IPS-NIHi7 (cell line): ENCODE data around the gene SLC25A22.

Experiments used
- DNase-seq: peaks from one replicate; pipeline ENCODE4 v3.0.0; 2012; ENCODE audit warnings: mixed read lengths; ENCODE audit errors: extremely low spot score

The SLC25A22 gene

DNA sequence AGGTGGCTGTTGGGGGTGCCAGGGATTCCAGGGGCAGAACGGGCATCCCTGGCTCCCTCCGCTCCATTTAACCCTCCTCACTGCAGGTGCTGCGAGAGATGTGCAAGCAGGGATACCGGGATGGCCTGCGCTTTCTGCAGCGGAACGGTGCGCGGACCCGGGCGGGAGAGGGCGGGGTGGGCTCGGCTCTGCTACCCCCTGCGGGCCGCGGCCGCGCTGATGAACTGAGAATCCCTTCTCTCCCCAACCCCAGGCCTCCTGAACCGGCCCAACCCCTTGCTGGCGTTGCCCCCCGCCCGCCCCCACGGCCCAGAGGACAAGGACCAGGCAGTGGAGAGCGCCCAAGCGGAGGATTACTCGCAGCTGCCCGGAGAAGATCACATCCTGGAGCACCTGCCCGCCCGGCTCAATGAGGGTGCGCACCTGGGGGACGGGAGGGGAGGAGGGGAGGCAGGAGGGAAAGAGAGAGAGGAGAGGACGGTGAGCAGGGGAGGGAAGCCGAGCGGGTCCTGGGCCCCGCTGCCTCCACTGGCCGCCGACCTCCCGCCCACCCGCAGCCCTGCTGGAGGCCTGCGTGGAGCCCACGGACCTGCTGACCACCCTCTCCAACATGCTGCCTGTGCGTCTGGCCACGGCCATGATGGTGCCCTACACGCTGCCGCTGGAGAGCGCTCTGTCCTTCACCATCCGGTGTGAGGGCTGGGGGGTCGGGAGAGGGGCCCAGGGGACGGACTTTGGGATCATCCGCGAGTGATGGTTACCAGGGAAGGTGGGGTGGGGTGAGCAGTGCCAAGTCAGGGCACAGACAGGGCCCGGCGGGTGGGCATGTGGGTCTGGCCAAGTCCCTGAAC lies 25.6 kb upstream of the SLC25A22 start:
- no peak for DNase-seq

DNA sequence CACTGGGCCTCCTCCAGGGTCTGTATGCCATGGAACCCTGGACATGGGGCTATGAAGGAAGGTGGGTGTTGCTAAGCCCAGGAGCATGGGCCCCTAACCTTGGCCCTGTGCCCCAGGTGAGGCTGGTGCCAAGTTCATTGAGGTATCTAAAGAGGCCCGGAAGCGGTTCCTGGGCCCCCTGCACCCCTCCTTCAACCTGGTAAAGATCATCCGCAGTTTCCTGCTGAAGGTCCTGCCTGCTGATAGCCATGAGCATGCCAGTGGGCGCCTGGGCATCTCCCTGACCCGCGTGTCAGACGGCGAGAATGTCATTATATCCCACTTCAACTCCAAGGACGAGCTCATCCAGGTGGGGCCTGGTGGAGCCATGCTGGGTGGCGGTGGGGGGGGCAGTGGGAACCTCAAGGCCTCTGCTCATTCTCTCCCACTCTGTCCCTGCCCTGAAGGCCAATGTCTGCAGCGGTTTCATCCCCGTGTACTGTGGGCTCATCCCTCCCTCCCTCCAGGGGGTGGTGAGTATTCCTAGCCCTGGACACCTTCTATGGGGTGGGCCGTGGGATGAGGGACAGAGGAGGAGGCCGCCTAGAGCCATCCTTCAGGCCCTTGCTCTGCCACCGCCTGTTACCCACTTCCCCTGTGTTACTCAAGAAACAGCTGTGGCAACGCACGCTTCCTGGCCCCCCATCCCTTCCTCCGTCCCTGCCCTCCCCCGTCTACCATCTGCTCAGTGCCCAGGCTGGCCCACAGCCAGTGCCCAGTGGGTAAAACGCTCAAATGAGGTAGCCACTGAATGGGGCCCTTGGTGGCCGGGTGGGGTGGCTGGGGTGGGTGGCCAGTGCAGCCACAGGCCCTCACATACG lies 23.7 kb upstream of the SLC25A22 start:
- no peak for DNase-seq

DNA sequence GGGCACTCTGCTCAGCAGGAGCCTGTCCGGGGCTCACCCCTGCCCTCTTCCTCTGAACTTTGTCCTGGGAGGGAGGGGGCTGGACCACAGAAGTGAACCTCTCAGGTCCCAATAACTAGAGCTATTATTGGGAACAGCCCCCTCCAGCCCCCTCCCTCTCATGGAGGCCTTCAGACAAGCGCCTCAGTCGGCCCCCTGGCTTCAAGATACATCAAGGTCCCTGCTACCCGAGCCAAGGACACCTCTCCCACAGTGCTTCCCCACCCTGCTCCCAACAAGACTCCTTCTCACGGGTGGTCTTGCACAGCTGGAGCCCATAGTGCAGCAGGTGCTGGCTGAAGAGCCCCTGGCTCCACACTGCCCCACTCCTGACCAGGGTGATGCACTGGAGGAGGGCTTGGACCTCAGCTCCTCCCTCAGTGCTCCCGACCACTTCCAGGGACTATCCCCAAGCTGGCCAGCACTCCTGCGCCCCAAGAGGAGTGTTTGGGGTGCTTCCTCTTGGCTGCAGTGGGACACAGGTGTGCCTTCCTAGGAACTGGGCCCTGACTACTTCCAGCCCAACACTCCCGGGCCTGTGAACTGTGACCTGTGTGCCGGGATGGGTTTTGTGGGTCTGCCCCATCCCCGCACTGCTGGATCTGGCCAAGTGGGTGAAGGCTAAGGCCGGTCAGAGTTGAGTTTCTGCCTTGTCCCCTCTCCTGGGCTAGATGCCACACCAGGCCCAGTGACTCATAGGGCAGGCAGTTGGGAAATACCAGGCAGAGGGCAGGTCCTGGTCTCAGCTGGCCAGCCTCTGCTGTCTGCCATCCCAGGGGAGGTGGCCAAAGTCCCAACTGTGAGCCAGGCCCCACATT lies 22.8 kb upstream of the SLC25A22 start:
- no peak for DNase-seq

DNA sequence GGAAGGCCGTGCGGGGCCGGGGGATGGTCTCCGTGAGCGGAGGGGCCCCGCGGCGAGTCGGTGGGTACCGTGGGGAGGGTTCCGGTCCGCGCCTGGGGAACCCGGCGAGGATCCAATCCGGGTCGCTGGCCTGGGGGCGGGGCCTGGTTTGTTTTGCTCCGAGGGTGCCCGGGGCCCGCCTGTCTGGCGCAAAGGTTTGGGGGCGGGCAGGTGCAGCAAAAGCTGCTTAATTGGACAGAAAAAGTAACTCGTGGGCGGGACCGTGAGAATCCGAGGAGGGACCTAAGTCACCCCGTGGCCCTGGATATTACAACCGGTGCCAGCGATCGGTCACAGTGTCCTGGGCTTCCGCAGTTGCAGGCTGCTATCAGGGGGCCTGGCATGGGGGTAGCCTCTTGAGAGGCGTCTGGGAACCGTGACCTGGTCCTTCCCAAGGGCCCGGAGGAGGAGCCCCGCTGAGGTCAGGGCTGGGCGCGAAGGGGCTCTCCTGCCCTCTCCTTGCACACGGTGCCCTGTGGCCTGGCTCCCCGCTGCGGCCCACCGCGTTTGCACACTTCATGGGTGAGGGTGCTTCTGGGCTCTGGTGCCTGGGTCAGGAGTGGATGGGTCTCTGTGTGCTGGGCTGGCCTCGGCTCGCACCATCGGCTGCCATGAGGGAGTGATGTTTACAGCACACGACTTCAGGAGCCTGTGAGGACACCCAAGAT lies 22.0 kb upstream of the SLC25A22 start:
- peak; percentile 62 for DNase-seq

DNA sequence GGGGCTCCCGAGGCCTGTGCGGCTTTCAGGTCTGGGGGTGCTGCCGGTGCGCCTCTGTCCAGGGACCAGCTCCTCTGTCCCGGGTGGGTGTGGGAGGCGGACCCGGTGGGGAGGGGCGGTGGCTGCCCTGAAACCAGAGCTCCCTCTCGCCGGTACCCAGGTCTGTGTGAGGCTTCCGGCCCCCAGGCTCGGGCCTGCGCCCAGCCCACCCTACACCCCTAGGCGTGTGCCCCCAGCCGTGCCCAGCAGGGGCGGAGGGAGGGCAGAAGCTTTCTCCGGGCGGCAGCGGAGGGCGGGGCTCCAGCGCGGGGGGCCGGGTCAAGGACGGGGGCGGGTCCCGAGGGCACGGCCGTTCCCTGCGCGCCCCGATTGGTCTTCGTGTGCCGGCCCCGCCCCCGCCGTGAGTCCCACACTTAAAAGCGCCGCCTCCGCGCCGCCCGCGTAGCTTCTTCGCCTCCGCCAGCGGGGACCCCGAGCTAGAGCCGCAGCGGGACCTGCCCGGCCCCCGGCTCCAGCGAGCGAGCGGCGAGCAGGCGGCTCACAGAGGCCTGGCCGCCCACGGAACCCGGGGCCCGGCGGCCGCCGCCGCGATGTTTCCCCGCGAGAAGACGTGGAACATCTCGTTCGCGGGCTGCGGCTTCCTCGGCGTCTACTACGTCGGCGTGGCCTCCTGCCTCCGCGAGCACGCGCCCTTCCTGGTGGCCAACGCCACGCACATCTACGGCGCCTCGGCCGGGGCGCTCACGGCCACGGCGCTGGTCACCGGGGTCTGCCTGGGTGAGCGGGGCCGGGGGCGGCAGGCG lies 21.2 kb upstream of the SLC25A22 start:
- peak; percentile 88 for DNase-seq

DNA sequence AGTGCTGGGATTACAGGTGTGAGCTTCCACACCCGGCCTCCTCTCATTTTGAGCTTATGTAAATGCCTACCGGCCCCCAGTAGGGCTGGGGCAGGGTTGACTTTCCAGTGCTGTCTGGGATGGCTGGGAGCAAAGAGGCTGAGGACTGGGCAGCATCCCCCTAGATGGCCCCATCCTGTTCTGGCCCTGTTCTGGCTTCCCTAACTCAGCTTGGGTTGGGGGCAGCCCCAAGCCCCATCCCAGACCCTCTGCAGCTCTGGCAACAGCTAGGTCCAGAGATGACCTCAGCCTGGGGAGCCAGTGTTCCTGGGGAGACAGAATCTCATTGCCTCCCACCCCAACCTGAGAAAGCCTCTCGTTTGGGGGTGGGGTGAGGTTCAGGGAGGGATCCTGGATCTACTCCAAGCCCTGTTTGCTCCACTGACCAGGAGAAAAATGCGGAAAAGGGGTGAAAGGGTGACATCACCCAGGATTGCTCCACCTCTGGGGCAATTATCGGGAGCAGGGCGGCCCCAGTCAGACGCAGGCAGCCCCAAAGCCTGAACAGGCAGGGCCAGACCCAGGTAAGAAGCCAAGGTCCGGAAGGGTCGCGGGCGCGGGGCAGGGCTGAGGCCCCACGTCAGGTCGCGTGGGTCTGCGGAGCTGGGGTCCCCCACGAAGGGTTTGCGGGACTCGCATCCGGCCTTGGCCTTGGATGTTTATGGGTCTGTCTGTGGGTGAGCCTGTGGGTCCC lies 20.5 kb upstream of the SLC25A22 start, which contains the start of gene PNPLA2:
TSS of gene PNPLA2 (plus strand) at position 519 of the 733 bp plus-strand sequence. CDS start 805 bp downstream, outside the sequence.
- DNase-seq: no peak

DNA sequence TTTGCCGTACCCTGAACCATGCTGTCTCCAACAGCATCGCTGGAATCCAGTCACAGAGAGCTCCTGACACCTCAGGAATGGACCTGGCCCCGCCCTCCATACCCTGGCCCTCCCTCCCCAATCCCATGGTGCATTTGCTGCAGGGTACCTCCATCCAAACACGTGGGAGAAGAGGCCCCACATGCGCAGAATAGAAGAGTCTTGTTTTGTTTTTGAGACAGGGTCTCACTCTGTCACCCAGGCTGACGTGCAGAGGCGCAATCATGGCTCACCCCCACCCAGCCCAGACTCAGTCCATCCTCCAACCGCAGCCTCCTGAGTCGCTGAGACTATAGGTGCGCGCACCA lies 18.3 kb upstream of the SLC25A22 start:
- no peak for DNase-seq

DNA sequence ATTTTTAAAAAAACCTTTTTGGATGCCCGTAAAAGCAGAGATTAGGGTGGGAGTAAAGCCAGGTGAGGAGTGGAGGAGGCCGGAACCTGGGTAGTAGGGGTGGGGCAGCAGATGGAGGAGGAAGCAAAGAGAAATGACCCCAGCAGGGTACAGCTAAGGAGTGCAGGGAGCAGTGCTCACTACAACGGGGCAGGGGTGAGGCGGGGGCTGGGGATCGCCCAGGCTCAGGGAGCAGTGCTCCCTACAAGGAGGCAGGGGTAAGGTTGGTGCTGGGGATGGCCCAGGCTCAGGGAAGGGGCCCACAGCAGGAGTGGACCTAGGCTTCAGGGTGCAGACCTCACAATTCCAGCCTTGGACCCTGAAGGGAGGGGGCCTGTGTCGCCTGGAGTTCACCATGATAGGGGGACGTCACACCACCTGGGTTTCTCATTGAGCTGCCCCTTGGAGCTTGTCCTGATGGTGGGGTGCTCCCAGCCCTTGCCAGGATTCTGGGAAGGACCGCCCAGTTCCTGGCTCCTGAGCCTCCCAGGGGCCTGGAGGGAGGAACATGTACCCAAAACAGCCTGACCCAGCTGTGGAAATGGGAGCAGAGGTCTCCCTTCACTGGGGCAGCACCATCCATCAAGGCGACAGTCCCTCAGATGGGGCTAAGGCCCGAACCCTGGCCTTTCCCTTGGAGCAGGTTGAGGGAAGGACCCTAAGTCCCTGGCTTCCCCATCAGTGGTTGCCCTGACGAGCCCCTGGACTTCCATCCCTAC lies 17.8 kb upstream of the SLC25A22 start:
- DNase-seq: no peak

DNA sequence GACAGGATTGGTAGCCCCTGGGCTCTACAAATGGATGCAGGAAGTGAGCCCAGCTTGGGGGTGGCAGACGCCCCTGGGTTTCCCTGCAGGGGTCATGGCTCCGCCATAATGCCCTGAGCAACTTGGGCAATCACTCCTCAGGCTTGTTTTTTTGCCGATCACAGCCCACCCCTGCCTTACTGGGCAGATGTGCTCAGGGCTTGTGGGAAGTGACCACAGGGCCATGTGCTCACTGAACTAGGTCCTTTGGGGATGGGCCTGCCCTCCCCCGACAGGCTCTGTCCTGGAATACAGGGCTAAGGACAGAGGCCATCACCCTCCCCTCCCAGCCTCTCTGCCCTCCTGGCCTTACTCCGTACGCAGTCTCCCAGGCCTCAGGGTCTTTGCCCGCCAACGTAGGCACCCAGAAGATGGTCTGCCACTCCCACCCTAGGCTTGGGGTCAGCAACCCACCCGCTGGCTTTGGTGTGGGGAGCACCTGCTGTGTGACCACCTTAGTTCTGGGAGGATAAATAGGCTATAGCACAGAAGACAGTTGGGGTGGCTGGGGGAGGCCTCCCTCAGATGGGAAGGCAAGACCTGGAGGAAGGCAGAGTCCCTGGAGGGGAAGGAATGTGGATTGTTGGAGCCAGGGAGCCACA lies 15.5 kb upstream of the SLC25A22 start:
- DNase-seq: no peak

DNA sequence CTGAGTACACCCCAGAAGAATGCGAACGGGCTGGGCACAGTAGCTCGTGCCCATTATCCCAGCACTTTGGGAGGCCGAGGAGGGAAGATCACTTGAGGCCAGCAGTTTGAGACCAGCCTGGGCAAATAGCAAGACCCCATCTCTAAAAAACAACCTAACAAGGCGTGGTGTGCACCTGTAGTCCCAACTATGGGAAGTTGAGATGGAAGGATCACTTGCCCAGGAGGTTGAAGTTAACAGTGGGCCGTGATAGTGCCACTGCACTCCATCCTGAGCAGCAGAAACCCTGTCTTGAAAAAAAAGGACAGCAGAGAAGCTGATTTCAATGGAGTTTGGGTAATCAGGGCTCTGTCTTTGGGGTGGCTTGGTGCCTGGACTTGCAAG lies 15.0 kb upstream of the SLC25A22 start:
- no peak for DNase-seq

DNA sequence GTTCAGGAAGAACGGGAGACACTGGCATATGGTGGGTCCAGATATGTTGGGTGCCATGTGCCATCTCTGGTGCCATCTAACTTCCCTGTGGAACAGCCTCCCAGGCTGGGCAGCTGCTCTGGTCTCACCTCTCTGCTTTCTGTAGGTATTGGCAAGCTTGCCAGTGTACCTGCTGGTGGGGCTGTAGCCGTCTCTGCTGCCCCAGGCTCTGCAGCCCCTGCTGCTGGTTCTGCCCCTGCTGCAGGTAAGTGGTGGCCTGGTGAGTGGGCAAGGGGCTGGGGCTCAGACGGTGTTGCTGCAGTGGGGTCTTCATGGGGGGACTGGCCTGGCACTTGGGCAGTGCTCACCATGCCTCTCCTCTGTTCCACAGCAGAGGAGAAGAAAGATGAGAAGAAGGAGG lies 14.3 kb upstream of the SLC25A22 start:
- no peak for DNase-seq

DNA sequence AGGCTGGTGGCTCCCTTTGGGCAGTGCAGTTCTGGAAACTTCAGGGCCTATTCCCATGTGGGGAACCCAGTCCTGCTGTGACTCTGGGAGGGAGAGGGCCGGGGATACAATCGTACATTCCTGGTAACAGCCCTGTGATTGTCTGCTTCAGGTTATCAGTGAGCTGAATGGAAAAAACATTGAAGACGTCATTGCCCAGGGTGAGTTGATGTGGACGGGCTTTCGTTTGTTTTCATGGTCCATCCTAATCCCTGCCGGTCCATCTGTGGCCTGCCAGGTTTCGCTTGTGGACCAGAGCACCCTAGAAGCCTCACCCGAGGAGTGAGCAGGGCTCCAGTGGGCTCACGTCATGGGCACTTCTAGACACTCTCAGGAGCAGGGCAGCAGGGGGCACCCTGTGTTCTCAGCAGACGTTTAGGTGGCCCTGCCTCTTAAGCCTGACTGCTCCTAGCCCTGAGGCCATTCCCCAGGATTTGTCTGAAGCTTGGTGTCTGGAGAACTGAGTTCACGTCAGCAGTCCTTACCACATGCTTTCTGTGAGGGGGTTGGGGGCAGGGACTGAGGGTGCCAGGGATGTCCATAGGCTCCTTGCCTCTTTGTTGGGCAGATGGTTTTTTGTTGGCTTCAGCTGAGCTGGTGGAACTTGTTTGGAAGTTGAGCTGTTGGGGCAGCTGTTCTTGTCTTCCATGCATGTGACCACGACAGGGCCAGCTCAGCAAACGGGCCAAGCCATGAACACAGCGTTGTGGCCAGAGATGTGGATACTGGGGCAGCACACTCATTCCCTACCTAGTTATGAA lies 13.6 kb upstream of the SLC25A22 start:
- DNase-seq: no peak

DNA sequence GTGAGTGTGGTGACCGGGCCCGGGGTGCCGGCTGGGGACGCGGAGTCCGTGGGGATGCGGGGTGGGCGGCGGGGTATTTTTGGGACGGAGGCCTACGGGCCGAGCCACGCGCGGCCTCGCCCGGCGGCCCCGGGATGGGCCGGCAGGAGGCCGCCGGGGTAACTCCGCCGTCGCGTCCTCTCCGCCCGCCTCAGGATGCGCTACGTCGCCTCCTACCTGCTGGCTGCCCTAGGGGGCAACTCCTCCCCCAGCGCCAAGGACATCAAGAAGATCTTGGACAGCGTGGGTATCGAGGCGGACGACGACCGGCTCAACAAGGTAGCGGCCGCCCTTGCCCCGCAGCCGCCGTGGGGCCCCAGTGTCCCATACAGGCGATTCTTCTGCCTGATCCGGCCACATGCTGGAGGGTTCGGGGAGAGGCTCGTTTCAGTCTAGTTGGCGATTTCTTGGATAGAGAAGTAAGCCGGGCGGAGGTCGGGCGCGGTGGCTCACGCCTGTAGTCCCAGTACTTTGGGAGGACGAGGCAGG lies 12.0 kb upstream of the SLC25A22 start:
- no peak for DNase-seq

DNA sequence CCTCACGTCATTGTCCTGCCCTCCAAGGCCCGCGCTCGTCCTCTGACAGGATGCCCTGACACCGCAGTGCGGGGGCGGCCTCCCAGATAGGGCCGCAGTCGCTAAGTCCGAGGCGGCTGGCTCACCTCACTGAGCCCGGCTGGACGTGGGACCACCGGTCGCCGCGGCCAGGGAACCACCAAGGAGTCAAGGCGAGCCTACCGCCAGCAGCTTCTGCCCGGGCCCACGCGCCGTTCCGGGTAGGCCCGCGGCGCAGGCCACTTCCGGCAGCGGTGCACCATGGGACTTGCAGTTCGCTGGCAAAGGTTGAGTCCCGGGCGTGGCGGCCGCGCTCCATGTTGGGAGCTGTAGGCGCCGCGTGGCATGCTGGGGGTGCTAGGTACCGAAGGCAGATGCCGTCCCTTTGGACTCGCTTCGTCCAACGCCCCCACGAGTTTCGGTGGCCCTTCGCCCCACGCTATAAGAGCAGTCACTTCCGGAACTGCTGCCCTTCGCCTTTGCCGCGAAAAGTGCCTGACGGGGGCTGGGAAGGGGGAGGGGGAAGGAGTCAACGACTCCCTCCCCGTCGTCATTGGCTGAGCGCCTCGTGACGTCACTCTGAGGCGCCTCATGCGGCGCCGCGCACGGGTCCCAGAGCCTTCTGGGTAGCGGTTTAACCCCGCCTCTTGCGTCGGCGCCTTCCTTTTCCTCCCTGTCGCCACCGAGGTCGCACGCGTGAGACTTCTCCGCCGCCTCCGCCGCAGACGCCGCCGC lies 11.4 kb upstream of the SLC25A22 start, which contains the start of gene RPLP2:
TSS of gene RPLP2 (plus strand) at position 681 of the 753 bp plus-strand sequence. CDS start 268 bp downstream, outside the sequence.
- DNase-seq: peak; percentile 93

DNA sequence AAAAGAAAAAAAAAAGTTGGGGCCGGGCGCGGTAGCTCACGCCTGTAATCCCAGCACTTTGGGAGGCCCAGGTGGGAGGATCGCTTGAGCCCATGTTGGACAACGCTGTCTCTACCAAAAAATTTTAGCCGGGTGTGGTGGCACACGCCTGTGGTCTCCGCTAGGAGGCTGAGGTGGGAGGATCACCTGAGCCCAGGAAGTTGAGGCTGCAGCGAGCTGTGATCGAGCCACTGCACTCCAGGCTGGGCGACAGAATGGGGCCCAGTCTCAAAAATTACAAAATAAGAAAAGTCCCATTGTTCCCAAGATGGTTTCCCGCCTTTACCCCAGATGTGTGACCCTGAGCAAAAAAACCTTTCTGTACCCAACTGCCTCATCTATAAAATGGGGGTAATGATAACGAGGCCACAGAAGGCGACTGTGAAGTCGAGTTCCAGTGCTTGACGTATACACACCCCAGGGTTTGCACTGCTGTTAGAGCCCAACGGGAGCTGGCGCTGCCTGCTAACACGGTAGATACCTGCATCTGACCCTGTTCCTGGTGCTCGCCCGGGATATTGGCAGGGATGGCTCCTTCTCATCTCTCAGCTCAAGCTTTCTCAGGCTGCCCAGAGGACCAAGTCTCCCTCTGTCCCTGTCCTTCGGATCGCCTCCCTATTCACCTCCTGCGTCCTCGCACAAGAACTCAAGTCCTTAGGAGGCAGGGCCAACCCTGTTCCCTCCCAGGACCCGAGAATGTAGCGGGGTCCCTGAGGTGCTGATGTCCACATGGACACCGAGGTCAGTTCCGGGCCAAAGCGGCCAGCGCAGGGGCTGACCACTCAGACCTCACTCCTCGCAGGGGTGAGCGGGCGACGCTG lies 10.6 kb upstream of the SLC25A22 start:
- DNase-seq: no peak

DNA sequence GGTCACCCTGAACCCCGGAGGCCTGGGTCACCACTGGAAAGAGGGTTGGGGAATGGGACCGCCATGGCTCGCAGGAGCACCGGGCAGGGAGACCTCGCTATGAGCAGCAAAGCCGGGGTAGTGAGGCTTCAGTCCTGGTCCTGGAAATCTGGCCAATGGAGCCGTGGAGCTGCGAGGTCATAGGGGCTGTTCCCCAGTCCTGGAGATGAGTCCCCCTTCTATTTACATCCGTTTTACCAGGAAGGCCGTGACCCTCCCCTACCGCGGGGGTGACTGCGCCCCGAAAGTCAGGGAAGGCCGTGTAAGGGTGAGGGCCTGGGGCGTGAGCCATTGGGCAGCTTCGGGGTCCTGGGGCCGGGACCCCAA lies 6.5 kb upstream of the SLC25A22 start:
- no peak for DNase-seq
